Lung (tissue), 12 donors: ENCODE results near the gene UBXN10. TPM values are rescaled to one million over a fixed set of nuclear protein-coding genes. Genes with fewer than 3 reads are reported as not detected.

Experiments
- ATAC-seq: fragments of 200-7000 bp; cut with Tn5 transposase; one replicate; pipeline ENCODE4 v1.9.1; 2020; ENCODE audit warnings: moderate number of reproducible peaks; ENCODE audit not compliant: insufficient read depth, low FRiP score
- DNase-seq, 3 donors: peaks; one replicate each; pipeline ENCODE4 v3.0.0-alpha.2; 2013 to 2017
- H3K27ac ChIP-seq, 2 donors: one replicate each; pipeline ENCODE4 v1.5.1; 2013; ENCODE audit warnings: mild to moderate bottlenecking in 2 of 2, moderate library complexity in 2 of 2, control low read depth in 1 of 2, inconsistent platforms in 1 of 2, low read depth in 1 of 2, low read length in 1 of 2
- H3K27me3 ChIP-seq, 3 donors: one replicate each; pipeline ENCODE4 v1.5.1; 2013; ENCODE audit warnings: low read length in 2 of 3; ENCODE audit not compliant: control insufficient read depth in 3 of 3, insufficient read depth in 3 of 3
- H3K36me3 ChIP-seq, 4 donors: one replicate each; pipeline ENCODE4 v1.5.1; 2013; ENCODE audit warnings: low read length in 4 of 4, mild to moderate bottlenecking in 1 of 4, moderate library complexity in 1 of 4; ENCODE audit not compliant: control insufficient read depth in 4 of 4, insufficient read depth in 4 of 4
- H3K4me1 ChIP-seq, 5 donors: one replicate each; pipeline ENCODE4 v1.5.1; 2013; ENCODE audit warnings: low read length in 5 of 5, mild to moderate bottlenecking in 2 of 5, moderate library complexity in 1 of 5; ENCODE audit not compliant: control insufficient read depth in 5 of 5, insufficient read depth in 5 of 5
- H3K4me3 ChIP-seq: one replicate; pipeline ENCODE4 v1.5.1; 2013; ENCODE audit warnings: mild to moderate bottlenecking, control low read depth, moderate library complexity
- H3K9ac ChIP-seq, 2 donors: one replicate each; pipeline ENCODE4 v1.5.1; 2013; ENCODE audit warnings: low read length in 2 of 2, control low read depth in 1 of 2; ENCODE audit not compliant: insufficient read depth in 1 of 2
- H3K9me3 ChIP-seq, 4 donors: one replicate each; pipeline ENCODE4 v1.5.1; 2013; ENCODE audit warnings: low read length in 3 of 4, mild to moderate bottlenecking in 1 of 4, moderate library complexity in 1 of 4; ENCODE audit not compliant: control insufficient read depth in 4 of 4, insufficient read depth in 3 of 4
- WGBS, 2 donors: extraction: QIAGEN DNeasy Blood & Tissue Kit; methylation state at CpG; one replicate each; pipeline ENCODE4 v1.1.7; 2013; 5-methylcytosine and 5-hydroxymethylcytosine counted together
- polyA plus RNA-seq, 2 donors: library from polyadenylated mRNA; stranded (reverse); fragments of 200-250 nt; gene quantifications; one replicate each; pipeline ENCODE4 v1.2.1, GENCODE V29; 2013
- total RNA-seq, 2 donors: library from RNA; depleted of rRNA in 1 of 2; stranded (reverse); fragments of >200 nt in 1 of 2; gene quantifications; one replicate each; pipeline ENCODE4 v1.2.1, GENCODE V29; 2014 to 2021
- TF ChIP-seq, protein P1 (sequence below): IDR thresholded peaks from 2 replicates; pipeline ENCODE4 v1.5.1; 2012; ENCODE audit warnings: mild to moderate bottlenecking; ENCODE audit errors: control extremely low read depth, extremely low read depth
- donor health status: control.
- donor health status: control.
- donor health status: Bipolar disorder and iron deficiency.
- donor health status: healthy.
- donor health status: DM: yes; HTN: yes; CAD: no.

The UBXN10 gene
- total and polyA plus RNA-seq, 4 donors, result 2.5 to 19.7 (median 12.3) TPM

DNA sequence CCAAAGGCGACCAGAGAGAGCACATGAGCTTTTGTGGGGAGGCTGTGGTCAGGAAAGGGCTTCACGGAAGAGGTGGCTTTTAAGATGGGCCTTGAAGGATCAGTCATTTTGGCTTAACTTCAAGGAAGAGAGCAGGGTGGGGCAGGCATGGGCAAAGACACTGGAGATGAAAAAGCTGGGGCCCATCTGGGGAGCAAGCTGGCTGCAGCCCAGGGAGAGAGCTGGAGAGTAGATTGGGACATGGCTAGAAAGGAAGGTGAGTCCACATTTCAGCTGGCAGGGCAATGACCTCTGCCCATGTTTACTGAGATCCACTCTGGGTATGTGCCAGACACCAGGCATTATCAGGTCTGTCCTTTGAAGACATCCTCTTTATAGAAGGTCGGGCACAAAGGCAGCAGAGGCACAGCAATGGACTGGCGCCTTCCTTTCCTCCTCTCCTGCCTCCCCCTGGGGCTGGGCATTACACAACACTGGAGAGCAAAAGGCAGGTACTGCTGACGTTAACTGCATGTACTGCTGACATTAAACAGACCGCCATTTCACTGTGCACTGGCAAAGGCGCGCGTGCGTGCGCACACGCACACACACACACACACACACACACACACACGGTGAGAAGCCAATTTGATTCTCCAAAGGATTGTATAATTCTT, 2.2 kb upstream of the UBXN10 start:
- Histone ChIP-seq H3K4me1 (peaks cover 0 to 15% (median 5%) of the 10 kb centered on the region in 5 donors), H3K27ac (no peak overlapping the region), H3K9me3 (peaks cover 0 to 5% (median 0%) of the 10 kb centered on the region in 4 donors), H3K9ac (no peak overlapping the region), H3K4me3 (no peak overlapping the region), H3K36me3 (no peaks in the 10 kb centered on the region), H3K27me3 (peaks cover 0 to 7% (median 0%) of the 10 kb centered on the region in 3 donors)
- no peak for DNase-seq
- WGBS, 2 donors, result 84 to 86% methylated on average over 13 of the region's 13 CpGs
- TF ChIP-seq, protein P1, sequence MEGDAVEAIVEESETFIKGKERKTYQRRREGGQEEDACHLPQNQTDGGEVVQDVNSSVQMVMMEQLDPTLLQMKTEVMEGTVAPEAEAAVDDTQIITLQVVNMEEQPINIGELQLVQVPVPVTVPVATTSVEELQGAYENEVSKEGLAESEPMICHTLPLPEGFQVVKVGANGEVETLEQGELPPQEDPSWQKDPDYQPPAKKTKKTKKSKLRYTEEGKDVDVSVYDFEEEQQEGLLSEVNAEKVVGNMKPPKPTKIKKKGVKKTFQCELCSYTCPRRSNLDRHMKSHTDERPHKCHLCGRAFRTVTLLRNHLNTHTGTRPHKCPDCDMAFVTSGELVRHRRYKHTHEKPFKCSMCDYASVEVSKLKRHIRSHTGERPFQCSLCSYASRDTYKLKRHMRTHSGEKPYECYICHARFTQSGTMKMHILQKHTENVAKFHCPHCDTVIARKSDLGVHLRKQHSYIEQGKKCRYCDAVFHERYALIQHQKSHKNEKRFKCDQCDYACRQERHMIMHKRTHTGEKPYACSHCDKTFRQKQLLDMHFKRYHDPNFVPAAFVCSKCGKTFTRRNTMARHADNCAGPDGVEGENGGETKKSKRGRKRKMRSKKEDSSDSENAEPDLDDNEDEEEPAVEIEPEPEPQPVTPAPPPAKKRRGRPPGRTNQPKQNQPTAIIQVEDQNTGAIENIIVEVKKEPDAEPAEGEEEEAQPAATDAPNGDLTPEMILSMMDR, result no peak
- ATAC-seq, result no peak

DNA sequence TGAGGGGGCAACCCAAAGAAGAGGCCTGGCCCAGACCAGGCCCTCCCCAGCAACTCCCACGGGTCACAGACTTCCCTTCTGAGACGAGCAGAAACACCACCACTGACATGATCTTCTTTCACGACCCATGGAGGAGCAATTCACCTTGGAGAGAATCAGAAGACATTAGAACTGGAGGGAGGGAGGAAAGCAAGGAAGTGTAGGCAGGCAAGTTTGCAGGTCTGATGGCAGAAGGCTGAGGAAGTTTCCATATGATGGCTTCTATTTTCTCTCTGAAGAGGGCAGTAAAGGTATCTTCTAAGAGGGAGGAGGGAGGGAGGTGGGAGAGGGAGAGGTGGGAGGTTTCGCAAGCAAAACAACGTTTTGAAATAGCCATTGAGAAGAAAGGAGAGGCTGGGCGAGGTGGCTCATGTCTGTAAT, 1.4 kb upstream of the UBXN10 start:
- H3K4me3 ChIP-seq, result no peak overlapping the region
- DNase-seq, result no peak
- H3K9ac ChIP-seq, result no peak overlapping the region
- 62 to 63% methylated on average over 6 of the region's 6 CpGs for WGBS, 2 donors
- H3K4me1 ChIP-seq, result peaks cover 0 to 15% (median 5%) of the 10 kb centered on the region in 5 donors
- TF ChIP-seq, protein P1, result no peak
- ATAC-seq, result no peak
- no peak overlapping the region for H3K27ac ChIP-seq
- no peaks in the 10 kb centered on the region for H3K36me3 ChIP-seq
- H3K27me3 ChIP-seq, result peaks cover 0 to 7% (median 0%) of the 10 kb centered on the region in 3 donors
- H3K9me3 ChIP-seq, result peaks cover 0 to 5% (median 0%) of the 10 kb centered on the region in 4 donors

DNA sequence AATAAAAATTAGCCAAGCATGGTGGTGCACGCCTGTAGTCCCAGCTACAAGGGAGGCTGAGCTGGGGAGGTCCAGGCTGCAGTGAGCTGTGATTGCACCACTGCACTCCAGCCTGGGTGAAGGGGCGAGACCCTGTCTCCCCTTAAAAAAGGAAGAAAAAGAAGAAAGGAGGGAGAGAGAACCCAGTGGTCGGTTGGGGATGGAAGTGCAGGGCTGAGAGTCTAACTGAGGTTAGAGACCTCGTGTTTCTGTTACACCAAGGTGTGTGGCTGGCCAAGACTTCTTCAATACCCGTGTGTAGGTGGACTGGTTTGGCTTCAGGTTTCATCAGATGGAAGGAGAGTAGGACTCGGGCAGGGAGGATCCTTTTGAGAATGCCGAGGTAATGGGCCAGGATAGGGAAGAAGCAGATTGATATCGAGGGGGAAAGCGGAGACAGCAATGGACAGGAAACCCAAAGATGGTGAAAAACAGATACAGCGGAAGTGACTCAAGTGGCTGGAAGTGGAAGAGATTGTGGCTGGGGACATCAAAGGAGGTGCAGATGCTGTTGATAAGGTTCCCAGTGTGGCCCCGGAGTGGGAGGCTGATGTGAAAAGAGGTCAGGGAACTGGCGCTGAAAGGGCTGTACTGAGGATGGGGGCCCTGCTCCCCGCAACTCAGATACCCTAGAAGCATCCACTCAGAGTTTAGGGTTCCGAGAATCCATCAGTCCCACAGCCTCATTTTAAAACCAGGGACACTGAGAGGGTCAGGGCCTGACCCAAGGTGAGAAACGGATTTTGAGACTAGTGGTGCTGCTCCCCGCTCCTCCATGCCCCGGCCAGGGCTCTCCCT, 681 bp upstream of the UBXN10 start:
- TF ChIP-seq, protein P1, result no peak

More for the DNA sequence above, 681 bp upstream of the UBXN10 start:
- WGBS, 2 donors, result 41 to 51% methylated on average over 17 of the region's 17 CpGs
- DNase-seq (no peak), ATAC-seq (no peak)
- Histone ChIP-seq H3K4me3 (no peak overlapping the region), H3K9ac (no peak overlapping the region), H3K36me3 (no peaks in the 10 kb centered on the region), H3K4me1 (peaks cover 0 to 15% (median 5%) of the 10 kb centered on the region in 5 donors), H3K9me3 (no peaks in the 10 kb centered on the region), H3K27ac (no peak overlapping the region), H3K27me3 (peaks cover 0 to 7% (median 0%) of the 10 kb centered on the region in 3 donors)
